22Rv1 (cell line): Measurements from ENCODE around the gene SLC8A3.

ENCODE experiments used
- ZFX ChIP-seq: fragments of 450-650 bp; IDR thresholded peaks from 2 replicates; pipeline ENCODE4 v1.6.1; 2017; ENCODE audit warnings: antibody characterized with exemption, borderline replicate concordance
- TF ChIP-seq, protein P1 (sequence below): fragments of 450-650 bp; IDR thresholded peaks from 2 replicates; pipeline ENCODE4 v1.5.1; 2017; ENCODE audit warnings: mild to moderate bottlenecking

DNA sequence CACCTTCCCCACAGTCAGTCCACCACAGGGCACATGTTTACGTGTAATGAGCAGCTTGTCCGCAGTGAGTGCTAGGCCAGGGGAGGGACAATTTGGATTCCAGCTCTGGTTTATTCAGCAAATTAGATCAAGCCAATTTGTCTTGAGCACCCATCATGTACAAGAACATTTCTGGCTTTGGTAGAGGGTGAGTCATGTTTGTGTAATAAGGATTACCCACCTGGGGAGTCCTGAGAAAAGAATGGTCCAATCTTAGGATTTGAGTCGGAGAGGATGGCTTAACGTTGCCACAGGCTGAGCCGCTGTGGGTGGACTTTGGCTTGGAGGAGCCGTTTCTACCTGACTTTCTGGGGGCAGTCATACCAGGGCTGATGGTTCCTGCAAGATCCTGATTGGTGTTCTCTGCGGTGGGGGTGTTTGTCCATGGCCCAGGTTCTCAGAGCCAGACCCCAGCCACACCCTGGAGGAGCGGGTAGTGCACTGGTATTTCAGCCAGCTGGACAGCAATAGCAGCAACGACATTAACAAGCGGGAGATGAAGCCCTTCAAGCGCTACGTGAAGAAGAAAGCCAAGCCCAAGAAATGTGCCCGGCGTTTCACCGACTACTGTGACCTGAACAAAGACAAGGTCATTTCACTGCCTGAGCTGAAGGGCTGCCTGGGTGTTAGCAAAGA, 165.8 kb downstream of the SLC8A3 start:
- TF ChIP-seq, protein P1, sequence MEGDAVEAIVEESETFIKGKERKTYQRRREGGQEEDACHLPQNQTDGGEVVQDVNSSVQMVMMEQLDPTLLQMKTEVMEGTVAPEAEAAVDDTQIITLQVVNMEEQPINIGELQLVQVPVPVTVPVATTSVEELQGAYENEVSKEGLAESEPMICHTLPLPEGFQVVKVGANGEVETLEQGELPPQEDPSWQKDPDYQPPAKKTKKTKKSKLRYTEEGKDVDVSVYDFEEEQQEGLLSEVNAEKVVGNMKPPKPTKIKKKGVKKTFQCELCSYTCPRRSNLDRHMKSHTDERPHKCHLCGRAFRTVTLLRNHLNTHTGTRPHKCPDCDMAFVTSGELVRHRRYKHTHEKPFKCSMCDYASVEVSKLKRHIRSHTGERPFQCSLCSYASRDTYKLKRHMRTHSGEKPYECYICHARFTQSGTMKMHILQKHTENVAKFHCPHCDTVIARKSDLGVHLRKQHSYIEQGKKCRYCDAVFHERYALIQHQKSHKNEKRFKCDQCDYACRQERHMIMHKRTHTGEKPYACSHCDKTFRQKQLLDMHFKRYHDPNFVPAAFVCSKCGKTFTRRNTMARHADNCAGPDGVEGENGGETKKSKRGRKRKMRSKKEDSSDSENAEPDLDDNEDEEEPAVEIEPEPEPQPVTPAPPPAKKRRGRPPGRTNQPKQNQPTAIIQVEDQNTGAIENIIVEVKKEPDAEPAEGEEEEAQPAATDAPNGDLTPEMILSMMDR = no peak
- no peak for TF ChIP-seq ZFX
